GM18511 (cell line): ENCODE results near the gene KLB.
"Not testable (repeated sequence)": the region's sequence is repeated elsewhere in the genome, so short reads cannot be mapped to it uniquely, and the experiment has no call there.

Experiments used
- ATAC-seq: cut with Tn5 transposase; IDR thresholded peaks from one replicate; pipeline ENCODE4 v1.9.1; 2021; ENCODE audit warnings: mild to moderate bottlenecking, moderate library complexity; ENCODE audit not compliant: unreplicated experiment

KLB gene

DNA sequence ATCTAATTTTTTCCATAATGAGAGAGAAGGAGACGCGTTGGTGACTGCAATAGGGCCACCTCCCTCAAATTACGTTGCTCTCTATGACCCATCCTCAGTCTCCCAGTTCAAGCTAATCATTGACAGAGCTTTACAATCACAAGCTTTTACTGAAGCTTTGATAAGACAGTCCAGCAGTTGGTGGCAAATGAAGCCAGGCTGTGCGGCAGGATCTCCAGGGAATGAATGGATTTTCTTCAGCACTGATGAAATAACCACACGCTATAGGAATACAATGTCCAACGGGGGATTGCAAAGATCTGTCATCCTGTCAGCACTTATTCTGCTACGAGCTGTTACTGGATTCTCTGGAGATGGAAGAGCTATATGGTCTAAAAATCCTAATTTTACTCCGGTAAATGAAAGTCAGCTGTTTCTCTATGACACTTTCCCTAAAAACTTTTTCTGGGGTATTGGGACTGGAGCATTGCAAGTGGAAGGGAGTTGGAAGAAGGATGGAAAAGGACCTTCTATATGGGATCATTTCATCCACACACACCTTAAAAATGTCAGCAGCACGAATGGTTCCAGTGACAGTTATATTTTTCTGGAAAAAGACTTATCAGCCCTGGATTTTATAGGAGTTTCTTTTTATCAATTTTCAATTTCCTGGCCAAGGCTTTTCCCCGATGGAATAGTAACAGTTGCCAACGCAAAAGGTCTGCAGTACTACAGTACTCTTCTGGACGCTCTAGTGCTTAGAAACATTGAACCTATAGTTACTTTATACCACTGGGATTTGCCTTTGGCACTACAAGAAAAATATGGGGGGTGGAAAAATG is at the start of gene KLB:
TSS of gene KLB (plus strand) at position 168 of the 821 bp plus-strand sequence. CDS start at position 188, 20 bp downstream.
- ATAC-seq: no peak

DNA sequence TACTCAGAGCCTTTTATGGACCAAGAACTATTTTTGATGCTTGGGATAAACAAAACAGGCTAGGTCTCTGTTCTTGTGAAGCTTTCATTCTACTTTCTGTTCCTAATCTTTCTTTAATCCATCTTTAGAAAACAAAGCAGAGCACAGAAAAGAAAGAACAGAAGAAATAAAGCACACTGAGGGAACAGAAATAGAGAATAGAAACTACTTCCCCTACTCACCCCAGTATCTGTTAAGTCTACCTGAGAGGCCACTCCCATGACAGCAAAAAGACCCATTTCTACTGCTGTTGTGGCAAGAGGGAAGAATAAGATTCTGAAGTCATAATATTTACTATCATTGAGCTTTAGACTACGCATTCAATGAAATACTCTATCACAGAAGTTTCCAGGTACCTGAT is 49.7 kb upstream of the KLB start:
- ATAC-seq: no peak

DNA sequence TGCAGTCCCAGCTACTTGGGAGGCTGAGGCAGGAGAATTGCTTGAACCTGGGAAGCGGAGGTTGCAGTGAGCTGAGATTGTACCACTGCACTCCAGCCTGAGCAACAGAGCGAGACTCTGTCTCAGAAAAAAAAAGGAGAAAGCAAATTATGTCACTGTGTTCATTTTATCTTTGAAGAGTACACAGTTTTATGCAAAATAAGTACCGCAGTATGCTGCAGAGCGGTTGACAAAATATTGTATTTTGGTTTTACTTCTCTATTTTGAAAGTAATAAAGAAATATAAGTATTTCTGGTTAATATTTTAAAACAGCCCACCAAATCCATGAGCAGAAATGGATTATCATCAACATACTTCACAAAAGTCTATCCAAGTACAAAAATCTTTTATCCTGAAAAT is 46.1 kb upstream of the KLB start:
- ATAC-seq: peak; percentile 48

DNA sequence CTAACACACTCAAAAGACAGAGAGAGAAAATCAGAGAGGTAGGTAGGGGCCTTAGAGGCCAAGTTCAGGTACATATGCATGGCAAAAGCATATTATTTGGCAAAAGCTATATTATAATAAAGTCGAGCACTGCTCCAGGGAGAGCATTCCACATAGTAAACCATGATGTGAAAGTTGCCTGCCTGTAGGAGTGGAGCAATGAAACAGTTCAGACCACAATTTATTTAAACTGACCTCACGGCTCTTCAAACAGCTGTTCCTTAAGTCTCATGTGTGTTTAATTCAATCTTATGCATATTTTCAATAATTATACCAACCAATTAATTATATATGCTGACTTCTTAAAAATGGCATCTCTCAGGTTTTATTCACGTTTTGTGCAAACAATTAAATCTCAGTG is 43.9 kb upstream of the KLB start:
- ATAC-seq: no peak

DNA sequence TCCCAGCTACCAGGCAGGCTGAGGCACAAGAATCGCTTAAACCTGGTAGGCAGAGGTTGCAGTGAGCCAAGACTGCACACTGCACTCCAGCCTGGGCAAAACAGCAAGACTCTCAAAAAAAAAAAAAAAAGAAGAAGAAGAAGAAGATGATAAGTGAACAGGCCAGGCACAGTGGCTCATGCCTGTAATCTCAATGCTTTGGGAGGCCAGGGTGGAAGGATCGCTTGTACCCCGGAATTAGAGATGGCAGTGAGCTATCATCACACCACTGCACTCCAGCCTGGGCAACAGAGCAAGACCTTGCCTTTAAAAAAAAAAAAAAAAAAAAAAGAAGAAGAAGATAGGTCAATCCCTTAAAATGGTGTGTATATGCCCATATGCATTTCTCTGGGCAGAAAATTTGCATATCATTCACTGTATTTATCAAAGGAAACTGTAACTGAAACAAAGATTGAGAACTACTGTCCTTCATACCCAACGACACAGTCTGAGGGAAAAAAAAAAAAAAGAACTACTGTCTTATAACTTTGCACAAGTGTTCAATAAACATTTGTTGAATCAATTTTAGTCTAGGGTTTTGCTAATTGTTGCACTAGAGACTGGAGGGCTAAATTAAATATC is 42.8 kb upstream of the KLB start:
- peak; percentile 51 for ATAC-seq

GRCh38 chr4:39365360-39365759 is 41.4 kb upstream of the KLB start:
- ATAC-seq: no peak

DNA sequence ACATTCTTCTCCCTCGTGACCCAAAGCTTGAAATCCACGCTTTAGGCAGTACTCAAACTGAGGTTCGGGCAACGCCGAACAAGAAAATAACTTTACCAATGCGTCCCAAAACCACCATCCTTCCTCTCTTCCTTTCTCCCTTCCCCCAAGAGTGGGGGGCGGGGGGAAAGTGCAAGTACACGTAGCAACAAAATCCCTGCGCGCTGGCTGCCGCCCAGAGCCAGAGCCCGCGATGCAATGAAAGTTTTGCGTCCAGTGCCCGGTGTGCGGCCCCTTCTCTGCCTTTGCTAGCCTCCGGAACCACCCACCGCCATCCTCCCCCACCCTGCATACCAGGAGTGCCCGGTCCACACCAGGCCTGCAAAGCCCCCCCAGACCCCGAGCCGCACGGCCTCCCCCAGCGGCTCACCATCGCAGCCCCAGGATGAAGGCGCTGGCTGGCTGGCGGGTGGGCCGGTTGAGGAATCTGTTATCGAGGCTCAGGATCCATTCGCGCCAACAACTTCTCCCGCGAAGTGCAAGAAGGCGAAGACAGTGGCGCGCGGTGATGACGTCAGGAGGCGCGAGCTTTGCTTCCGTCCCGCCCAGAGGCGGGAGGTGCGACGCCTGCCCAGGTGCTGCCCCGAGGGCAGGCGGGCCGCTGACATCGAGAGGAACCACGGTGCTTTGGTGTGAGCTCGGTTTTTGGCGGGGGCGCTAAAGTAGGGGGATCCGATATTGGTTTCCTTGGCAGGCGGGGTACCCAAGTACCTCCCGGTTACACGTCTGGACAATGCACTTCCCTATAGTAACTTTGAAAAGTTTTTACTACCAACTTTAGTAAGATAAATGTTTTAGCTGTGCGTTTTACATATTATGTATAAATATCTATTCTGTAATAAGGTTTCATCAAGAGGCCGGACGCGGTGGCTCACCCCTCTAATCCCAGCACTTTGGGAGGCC is 40.6 kb upstream of the KLB start, which contains the start of gene RFC1:
TSS of gene RFC1 (minus strand) at position 533 of the 942 bp plus-strand sequence. CDS start at position 412, 121 bp downstream.
- peak; percentile 81 for ATAC-seq

- no peak for ATAC-seq
These were observed 39.6 kb upstream of the KLB start for GRCh38 chr4:39367166-39367565.

- no peak for ATAC-seq
These were observed 37.4 kb upstream of the KLB start for GRCh38 chr4:39369301-39369700.

DNA sequence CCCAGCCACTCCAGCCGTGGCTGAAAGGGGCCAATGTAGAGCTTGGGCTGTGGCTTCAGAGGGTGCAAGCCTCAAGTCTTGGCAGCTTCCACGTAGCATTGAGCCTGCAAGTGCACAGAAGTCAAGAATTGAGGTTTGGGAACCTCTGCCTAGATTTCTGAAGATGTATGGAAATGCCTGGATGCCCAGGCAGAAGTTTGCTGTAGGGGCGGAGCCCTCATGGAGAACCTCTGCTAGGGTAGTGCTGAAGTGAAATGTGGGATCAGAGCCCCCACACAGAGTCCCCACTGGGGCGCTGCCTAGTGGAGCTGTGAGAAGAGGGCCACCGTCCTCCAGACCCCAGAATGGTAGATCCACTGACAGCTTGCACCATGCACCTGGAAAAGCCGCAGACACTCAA is 35.5 kb upstream of the KLB start:
- not testable (repeated sequence) for ATAC-seq

DNA sequence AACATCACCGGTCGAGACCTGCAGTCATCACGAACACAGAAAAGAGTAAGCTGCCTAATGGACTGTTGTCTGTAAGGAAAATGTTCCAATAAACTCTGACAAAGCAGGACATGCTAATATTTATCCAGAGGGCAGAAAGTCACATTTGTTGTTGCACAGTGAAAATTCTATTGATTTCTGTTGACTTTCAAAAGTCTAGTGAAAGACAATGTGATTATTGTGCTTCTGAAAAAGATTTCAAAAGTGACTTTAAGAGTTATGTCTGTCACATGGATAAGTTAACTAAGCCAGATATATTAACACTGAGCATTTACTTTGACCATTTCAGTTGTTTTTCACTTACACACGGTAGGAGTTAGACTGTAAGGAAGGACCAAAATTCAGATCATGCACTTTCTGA is 31.3 kb upstream of the KLB start:
- ATAC-seq: no peak

DNA sequence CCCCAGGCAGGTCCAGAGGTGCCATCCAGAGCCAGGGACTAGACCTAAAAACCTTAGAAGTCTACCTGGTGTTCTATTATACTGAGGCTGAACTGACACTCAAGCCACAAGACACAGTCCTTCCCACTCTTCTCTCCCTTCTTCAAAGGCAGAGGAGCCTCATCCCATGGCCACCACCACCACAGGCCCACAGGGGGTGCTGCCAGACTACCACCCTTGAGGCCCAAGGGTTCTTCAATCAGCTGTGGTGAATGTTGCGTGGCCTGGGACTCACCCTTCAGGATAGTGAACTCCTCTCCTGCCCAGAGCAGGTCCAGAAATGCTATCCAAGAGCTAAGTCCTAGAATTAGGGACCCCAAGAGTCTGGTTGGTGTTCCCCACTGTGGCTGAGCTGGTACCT is 23.0 kb upstream of the KLB start:
- no peak for ATAC-seq

DNA sequence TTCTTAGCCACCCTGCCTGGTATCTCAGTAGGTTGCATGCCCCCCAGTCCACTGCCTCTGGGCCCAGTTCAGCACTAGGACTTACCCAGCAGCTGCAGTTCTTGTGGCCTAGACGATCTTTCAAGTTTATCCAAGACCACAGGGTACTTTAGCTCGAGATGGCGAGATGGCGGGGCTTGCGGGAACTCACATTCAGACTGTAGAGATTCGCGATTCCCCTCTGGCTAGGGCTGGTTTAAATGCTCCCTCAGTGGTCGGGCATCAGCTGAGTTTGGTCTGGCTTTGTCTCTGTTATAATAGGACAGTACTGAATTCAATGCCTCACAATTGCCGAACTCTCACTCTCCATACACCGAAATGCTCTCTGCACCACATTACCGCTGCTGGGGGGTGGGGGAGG is 22.2 kb upstream of the KLB start:
- no peak for ATAC-seq

DNA sequence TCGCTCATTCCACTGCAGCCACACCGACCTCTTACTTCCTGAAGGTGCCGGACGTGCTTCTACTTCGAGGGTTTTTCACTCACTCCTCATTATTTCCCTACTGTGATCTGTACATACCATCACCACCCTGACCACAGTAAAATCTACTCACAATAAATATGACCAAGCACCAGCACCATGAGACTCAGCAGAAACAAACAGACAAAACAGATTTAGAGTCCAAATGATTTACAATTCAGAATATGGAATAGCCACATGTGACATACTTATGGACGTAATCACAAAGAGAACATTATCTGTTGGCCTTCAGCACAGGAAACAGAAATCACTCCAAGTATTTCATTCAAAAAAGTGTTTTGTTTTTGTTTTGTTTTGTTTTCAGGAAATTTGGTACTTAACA is 16.1 kb upstream of the KLB start:
- ATAC-seq: no peak

- no peak for ATAC-seq
These were observed 12.0 kb upstream of the KLB start for GRCh38 chr4:39394706-39395105.

- ATAC-seq: not testable (repeated sequence)
These were observed 5.1 kb upstream of the KLB start for GRCh38 chr4:39401640-39402039.

- ATAC-seq: no peak
These were observed 805 bp downstream of the KLB start for GRCh38 chr4:39407584-39407885.

GRCh38 chr4:39410415-39410814 is 3.7 kb downstream of the KLB start:
- ATAC-seq: no peak

GRCh38 chr4:39411561-39411960 is 4.8 kb downstream of the KLB start:
- not testable (repeated sequence) for ATAC-seq

DNA sequence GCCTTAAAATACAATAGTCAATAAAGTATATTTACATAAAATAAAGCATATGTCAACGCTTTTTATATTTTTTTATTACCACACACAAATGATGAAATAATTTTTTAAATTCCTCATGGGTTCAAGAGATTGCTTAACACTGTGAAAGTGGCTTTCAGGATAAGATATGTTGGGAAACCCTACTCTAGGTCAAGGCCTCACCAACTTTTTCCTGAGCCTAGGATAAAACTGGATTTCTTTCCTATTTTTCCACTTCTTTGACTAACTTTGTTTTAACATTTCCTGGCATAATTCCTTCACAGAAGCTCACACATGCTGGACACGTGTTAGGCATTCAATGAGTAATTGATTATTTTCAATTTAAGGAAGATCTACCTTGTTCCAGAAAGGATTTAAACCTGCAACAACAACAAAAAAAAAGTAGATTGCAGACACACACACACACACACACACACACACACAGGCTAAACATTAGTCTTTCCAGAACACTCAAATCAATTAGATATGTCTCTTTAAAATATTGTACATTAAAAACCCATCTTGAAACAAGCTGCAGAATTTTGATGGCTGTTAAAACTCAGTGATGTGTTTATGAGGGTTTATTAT is 9.1 kb downstream of the KLB start:
- no peak for ATAC-seq

DNA sequence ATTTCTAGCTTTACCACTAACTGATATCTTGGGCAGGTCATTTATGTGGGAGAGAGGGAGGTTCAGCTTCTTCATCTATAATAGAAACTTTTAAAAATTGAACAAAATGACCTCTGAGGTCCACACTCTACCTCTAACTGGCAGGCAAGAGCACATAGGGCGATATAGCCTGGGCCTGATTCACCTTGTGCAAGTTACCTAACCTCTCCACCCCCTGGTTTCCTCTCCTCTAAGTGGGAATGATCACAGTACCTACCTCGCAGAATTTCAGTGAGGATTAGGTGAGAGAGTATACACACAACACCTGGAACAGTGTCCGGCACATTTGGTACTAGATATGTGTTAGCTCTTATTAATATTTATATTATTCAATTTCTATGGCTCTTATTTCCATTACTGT is 15.5 kb downstream of the KLB start:
- ATAC-seq: no peak
